ENCODE results near the gene PLCL1. TPM values are rescaled to one million over a fixed set of nuclear protein-coding genes. Genes with fewer than 3 reads are reported as not detected.

Gene PLCL1
- total RNA-seq, 1 donor from 2014 or later, result 78.6 TPM

DNA sequence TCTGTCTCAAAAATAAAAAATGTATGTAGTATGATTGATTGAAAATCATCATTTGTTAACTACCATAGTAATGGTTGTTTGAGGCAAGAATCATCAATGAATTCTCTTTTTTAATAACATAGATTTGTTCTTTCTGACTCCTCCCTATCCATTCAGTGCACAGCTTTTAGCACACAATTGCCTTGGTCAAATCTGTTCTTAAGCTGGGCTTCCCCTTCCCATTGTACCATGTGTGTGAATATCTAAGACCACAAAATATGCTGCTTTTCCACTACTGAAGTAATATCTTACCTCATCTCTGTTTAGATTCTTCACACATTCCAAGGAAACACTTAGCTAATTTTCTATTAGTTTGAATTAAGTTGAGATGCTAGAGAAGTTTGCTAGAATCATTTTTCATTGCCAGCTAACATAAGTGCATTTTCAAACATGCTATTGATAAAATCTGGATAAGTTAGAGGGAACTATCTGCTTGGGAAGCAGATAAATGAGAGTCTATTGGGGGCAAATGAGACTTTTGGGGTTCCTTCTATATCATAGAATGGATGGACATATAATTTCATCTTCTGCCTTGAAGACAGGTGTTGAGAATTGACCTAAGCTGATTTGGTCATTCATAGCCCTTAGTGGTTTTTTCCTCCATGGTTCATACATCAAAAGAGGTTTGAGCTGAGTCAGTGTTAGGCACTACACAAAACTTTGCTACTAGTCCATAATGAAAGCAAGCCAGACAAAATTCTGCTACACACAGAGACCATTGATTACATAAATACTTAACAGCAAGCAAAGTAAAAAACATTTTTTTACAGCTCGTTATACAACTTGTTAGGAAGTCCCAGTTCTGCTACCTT, 231.9 kb downstream of the PLCL1 start:
- TF ChIP-seq, protein P1, sequence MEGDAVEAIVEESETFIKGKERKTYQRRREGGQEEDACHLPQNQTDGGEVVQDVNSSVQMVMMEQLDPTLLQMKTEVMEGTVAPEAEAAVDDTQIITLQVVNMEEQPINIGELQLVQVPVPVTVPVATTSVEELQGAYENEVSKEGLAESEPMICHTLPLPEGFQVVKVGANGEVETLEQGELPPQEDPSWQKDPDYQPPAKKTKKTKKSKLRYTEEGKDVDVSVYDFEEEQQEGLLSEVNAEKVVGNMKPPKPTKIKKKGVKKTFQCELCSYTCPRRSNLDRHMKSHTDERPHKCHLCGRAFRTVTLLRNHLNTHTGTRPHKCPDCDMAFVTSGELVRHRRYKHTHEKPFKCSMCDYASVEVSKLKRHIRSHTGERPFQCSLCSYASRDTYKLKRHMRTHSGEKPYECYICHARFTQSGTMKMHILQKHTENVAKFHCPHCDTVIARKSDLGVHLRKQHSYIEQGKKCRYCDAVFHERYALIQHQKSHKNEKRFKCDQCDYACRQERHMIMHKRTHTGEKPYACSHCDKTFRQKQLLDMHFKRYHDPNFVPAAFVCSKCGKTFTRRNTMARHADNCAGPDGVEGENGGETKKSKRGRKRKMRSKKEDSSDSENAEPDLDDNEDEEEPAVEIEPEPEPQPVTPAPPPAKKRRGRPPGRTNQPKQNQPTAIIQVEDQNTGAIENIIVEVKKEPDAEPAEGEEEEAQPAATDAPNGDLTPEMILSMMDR (IDR thresholded peaks at IDR 0.05; ENCODE audit: borderline replicate concordance), result no peak
- H3K9me3 ChIP-seq (replicated peaks), result no peaks in the 10 kb centered on the region
- no peaks in the 10 kb centered on the region for H3K36me3 ChIP-seq
- H3K4me3 ChIP-seq, result no peak overlapping the region
- no peaks in the 10 kb centered on the region for H3K27me3 ChIP-seq (ENCODE audit: low read depth)
- peaks cover 66% of the 10 kb centered on the region for H3K4me1 ChIP-seq
- intact Hi-C loops (cut with micrococcal nuclease), result no loop called here
- no peak overlapping the region for H3K27ac ChIP-seq (replicated peaks)
- DNase-seq, result no peak

DNA sequence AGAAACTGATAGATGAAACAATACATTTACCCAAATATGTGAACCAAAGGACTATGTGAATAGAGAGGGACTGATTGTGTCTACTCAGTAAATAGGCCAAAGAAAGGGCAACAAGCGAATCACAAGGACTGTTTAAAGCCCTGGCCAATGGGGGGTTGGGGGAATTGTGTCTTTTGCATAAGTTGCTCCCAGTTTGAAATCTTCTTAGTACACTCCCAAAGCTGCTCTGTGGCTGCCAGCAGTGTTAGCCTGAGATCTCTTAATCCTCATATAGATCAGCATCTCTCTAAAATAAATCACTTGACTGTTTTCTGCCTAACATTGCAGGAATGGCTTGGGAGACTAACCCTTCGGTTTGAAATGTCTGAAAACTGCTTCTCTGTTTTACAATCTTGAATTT, 236.4 kb downstream of the PLCL1 start:
- TF ChIP-seq, protein P1 (IDR thresholded peaks at IDR 0.05; ENCODE audit: borderline replicate concordance), result no peak
- Histone ChIP-seq H3K4me1 (peaks cover 40% of the 10 kb centered on the region), H3K9me3 (replicated peaks) (no peaks in the 10 kb centered on the region), H3K4me3 (no peak overlapping the region), H3K27ac (replicated peaks) (no peak overlapping the region), H3K27me3 (ENCODE audit: low read depth) (no peaks in the 10 kb centered on the region), H3K36me3 (no peaks in the 10 kb centered on the region)
- intact Hi-C loops (cut with micrococcal nuclease), result no loop called here
- no peak for DNase-seq

DNA sequence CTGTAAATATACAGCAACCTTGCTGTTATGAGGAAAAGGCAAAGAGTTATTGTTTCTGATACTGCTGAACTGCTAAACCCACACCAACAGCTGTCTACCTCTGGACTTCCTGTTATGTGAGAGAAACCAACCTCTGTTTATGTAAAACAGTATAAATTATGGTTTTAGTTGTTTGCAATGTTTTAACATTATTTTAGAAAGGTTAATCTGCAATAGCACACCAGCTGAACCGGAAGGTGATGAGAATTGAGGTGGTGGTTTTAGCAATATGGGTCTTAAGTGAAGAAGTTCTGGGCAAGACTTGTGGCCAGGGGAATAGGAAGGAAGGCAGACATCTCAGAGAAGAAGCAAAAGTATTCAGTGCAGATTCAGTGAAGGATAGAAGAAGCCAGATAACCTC, 237.8 kb downstream of the PLCL1 start:
- Histone ChIP-seq H3K4me3 (no peak overlapping the region), H3K4me1 (peaks cover 27% of the 10 kb centered on the region), H3K36me3 (no peaks in the 10 kb centered on the region), H3K9me3 (replicated peaks) (no peaks in the 10 kb centered on the region), H3K27me3 (ENCODE audit: low read depth) (no peaks in the 10 kb centered on the region), H3K27ac (replicated peaks) (no peak overlapping the region)
- DNase-seq, result no peak
- intact Hi-C loops (cut with micrococcal nuclease), result no loop called here
- TF ChIP-seq, protein P1 (IDR thresholded peaks at IDR 0.05; ENCODE audit: borderline replicate concordance), result no peak

DNA sequence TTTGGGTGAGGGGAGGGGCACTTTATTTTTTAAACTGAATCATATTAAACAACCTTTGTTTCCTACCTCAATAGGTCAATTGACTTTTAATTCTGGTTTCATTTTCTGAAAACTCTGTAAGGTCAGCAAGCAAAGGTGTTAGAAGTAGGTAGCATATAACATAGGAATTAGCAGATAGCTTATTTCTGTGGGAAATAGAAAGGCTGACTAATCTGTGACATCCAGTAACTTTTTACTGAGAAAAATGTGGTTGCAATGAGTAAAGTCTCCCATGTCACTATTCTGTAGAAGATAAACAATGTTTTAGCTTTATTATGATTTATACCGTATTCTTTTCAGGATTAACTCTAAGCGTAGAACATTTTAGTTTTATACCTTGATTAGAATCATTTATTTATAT, 240.4 kb downstream of the PLCL1 start:
- Histone ChIP-seq H3K4me3 (no peak overlapping the region), H3K4me1 (peaks cover 17% of the 10 kb centered on the region), H3K36me3 (no peaks in the 10 kb centered on the region), H3K9me3 (replicated peaks) (no peaks in the 10 kb centered on the region), H3K27me3 (ENCODE audit: low read depth) (no peaks in the 10 kb centered on the region), H3K27ac (replicated peaks) (no peak overlapping the region)
- intact Hi-C loops (cut with micrococcal nuclease), result no loop called here
- no peak for DNase-seq
- TF ChIP-seq, protein P1 (IDR thresholded peaks at IDR 0.05; ENCODE audit: borderline replicate concordance), result no peak

DNA sequence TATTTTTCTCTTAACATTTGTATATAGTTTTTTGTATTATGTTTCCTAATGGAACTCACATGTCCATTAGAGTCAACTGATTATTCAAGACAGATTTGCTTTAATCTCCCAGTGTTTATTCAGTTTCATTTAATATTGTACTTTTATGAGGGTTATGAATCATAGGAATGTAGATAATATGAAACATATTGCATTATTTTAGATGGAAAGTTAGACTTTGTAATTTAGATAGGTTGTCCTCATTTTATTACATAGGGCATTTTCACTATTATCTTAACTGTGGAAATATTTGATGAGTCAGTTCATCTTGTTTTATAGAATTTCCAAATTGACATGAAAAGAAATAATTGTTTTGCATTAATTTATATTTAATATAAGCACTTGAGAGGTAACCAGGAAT, 240.8 kb downstream of the PLCL1 start:
- H3K9me3 ChIP-seq (replicated peaks), result no peaks in the 10 kb centered on the region
- H3K36me3 ChIP-seq, result no peaks in the 10 kb centered on the region
- H3K27me3 ChIP-seq (ENCODE audit: low read depth), result no peaks in the 10 kb centered on the region
- TF ChIP-seq, protein P1 (IDR thresholded peaks at IDR 0.05; ENCODE audit: borderline replicate concordance), result no peak
- H3K4me1 ChIP-seq, result peaks cover 13% of the 10 kb centered on the region
- DNase-seq, result no peak
- intact Hi-C loops (cut with micrococcal nuclease), result no loop called here
- no peak overlapping the region for H3K4me3 ChIP-seq
- no peak overlapping the region for H3K27ac ChIP-seq (replicated peaks)

All from left ventricle myocardium inferior (tissue), 1 donor.